ENCODE results near the gene GPR152. TPM values are rescaled to one million over a fixed set of nuclear protein-coding genes. Genes with fewer than 3 reads are reported as not detected.
A peak's percentile ranks its signal among the peaks of the same experiment; 100 is the strongest.

The GPR152 gene
- polyA plus RNA-seq, 3 donors: not detected

GRCh38 chr11:67472882-67473281 lies 20.4 kb upstream of the GPR152 start:
- Histone ChIP-seq H4K20me1 (ENCODE audit: insufficient read depth, low read length) (no peaks in the 10 kb centered on the region), H3K27me3 (ENCODE audit: control insufficient read depth in 2 of 2, insufficient read depth in 2 of 2, low read length in 2 of 2) (no peaks in the 10 kb centered on the region), H3K36me3 (replicated peaks in 1 of 2; ENCODE audit: control insufficient read depth in 1 of 2, insufficient read depth in 2 of 2, low read length in 2 of 2) (no peaks in the 10 kb centered on the region), H3K79me2 (ENCODE audit: insufficient read depth, low read length) (no peaks in the 10 kb centered on the region), H3K27ac (ENCODE audit: low read depth in 1 of 2, low read length in 2 of 2) (no peak overlapping the region), H3K4me3 (replicated peaks in 1 of 3; ENCODE audit: low read depth in 2 of 3, low read length in 3 of 3) (no peak overlapping the region), H2AFZ (ENCODE audit: insufficient read depth, low read depth, low read length, poor library complexity, severe bottlenecking) (no peak overlapping the region), H3K4me2 (replicated peaks; ENCODE audit: extremely low read depth, low read length, poor library complexity, severe bottlenecking) (no peak overlapping the region), H3K9me3 (replicated peaks in 1 of 2; ENCODE audit: control insufficient read depth in 1 of 2, insufficient read depth in 1 of 2, low read length in 2 of 2) (no peaks in the 10 kb centered on the region), H3K9ac (ENCODE audit: insufficient read depth, low read length, poor library complexity, severe bottlenecking) (no peak overlapping the region), H3K4me1 (ENCODE audit: control insufficient read depth in 1 of 2, insufficient read depth in 2 of 2, low read length in 2 of 2) (peaks cover 12 to 18% of the 10 kb centered on the region in 2 donors)
- no peaks in the 10 kb centered on the region for H3K36me3 Mint-ChIP-seq
- no peak for TF ChIP-seq CTCF (IDR thresholded peaks at IDR 0.05)
- H3K27me3 Mint-ChIP-seq (ENCODE audit: low read depth in 3 of 3): peaks cover 7 to 14% (median 7%) of the 10 kb centered on the region in 3 donors
- peaks cover 0 to 9% (median 0%) of the 10 kb centered on the region in 7 donors for H3K9me3 Mint-ChIP-seq
- H3K4me1 Mint-ChIP-seq: peaks cover 11% of the 10 kb centered on the region
- no CpG with 5 or more reads among the region's 7 CpGs for WGBS (ENCODE audit: insufficient coverage)
- intact Hi-C loops (cut with micrococcal nuclease): no loop called here
- H3K27ac Mint-ChIP-seq: no peak overlapping the region
- H3K4me3 Mint-ChIP-seq: no peak overlapping the region
- DNase-seq: no peak

GRCh38 chr11:67470337-67471002 lies 17.9 kb upstream of the GPR152 start:
- intact Hi-C loops (cut with micrococcal nuclease): no loop called here
- no peak for DNase-seq
- Histone ChIP-seq H4K20me1 (ENCODE audit: insufficient read depth, low read length) (no peaks in the 10 kb centered on the region), H3K9ac (ENCODE audit: insufficient read depth, low read length, poor library complexity, severe bottlenecking) (no peak overlapping the region), H3K36me3 (replicated peaks in 1 of 2; ENCODE audit: control insufficient read depth in 1 of 2, insufficient read depth in 2 of 2, low read length in 2 of 2) (no peaks in the 10 kb centered on the region), H3K4me1 (ENCODE audit: control insufficient read depth in 1 of 2, insufficient read depth in 2 of 2, low read length in 2 of 2) (peaks cover 13 to 30% of the 10 kb centered on the region in 2 donors), H3K27ac (ENCODE audit: low read depth in 1 of 2, low read length in 2 of 2) (no peak overlapping the region), H3K9me3 (replicated peaks in 1 of 2; ENCODE audit: control insufficient read depth in 1 of 2, insufficient read depth in 1 of 2, low read length in 2 of 2) (no peaks in the 10 kb centered on the region), H3K4me3 (replicated peaks in 1 of 3; ENCODE audit: low read depth in 2 of 3, low read length in 3 of 3) (no peak overlapping the region), H3K79me2 (ENCODE audit: insufficient read depth, low read length) (no peaks in the 10 kb centered on the region), H3K27me3 (ENCODE audit: control insufficient read depth in 2 of 2, insufficient read depth in 2 of 2, low read length in 2 of 2) (no peaks in the 10 kb centered on the region), H3K4me2 (replicated peaks; ENCODE audit: extremely low read depth, low read length, poor library complexity, severe bottlenecking) (no peak overlapping the region), H2AFZ (ENCODE audit: insufficient read depth, low read depth, low read length, poor library complexity, severe bottlenecking) (no peak overlapping the region)
- no peak for TF ChIP-seq CTCF (IDR thresholded peaks at IDR 0.05)
- Mint-ChIP-seq H3K4me3 (no peak overlapping the region), H3K4me1 (peaks cover 20% of the 10 kb centered on the region), H3K36me3 (peaks cover 0 to under 1% of the 10 kb centered on the region in 2 donors), H3K9me3 (no peaks in the 10 kb centered on the region), H3K27me3 (ENCODE audit: low read depth in 3 of 3) (peaks cover 0 to 14% (median 5%) of the 10 kb centered on the region in 3 donors), H3K27ac (peak overlapping the region in 1 of 7 donors; percentile 2)
- WGBS (ENCODE audit: insufficient coverage): 97% methylated on average over 6 of the region's 8 CpGs

Data from CD14-positive monocyte (primary cell).